Trophoblast cell (in vitro differentiated cells and primary cell): Measurements from ENCODE around the gene UPF3A.

Source experiments
- DNase-seq, 2 donors: peaks; one replicate each; pipeline ENCODE4 v3.0.0-alpha.2; 2016
- H2AFZ ChIP-seq: 2 replicates; pipeline ENCODE4 v1.6.1; 2013; ENCODE audit warnings: low read length, moderate library complexity, mild to moderate bottlenecking; ENCODE audit not compliant: insufficient read depth, poor library complexity
- H2AK5ac ChIP-seq: 2 replicates; pipeline ENCODE4 v1.6.1; 2013; ENCODE audit warnings: mild to moderate bottlenecking, low read length
- H2BK120ac ChIP-seq: 2 replicates; pipeline ENCODE4 v1.6.1; 2013; ENCODE audit warnings: low read length, mild to moderate bottlenecking, moderate library complexity; ENCODE audit not compliant: insufficient read depth, poor library complexity
- H2BK12ac ChIP-seq: 2 replicates; pipeline ENCODE4 v1.6.1; 2013; ENCODE audit warnings: mild to moderate bottlenecking, low read length, moderate library complexity
- H2BK5ac ChIP-seq: 2 replicates; pipeline ENCODE4 v1.6.1; 2013; ENCODE audit warnings: low read length, low read depth, moderate library complexity, mild to moderate bottlenecking; ENCODE audit not compliant: poor library complexity
- H3K14ac ChIP-seq: 2 replicates; pipeline ENCODE4 v1.6.1; 2013; ENCODE audit warnings: mild to moderate bottlenecking, low read length
- H3K18ac ChIP-seq: 2 replicates; pipeline ENCODE4 v1.6.1; 2013; ENCODE audit warnings: mild to moderate bottlenecking, low read length
- H3K23ac ChIP-seq: 2 replicates; pipeline ENCODE4 v1.6.1; 2013; ENCODE audit warnings: low read length
- H3K27ac ChIP-seq: 2 replicates; pipeline ENCODE4 v1.5.1; 2013; ENCODE audit warnings: low read depth, mild to moderate bottlenecking, inconsistent platforms, low read length, moderate library complexity
- H3K27me3 ChIP-seq: 2 replicates; pipeline ENCODE4 v1.6.1; 2013; ENCODE audit warnings: inconsistent platforms, mild to moderate bottlenecking, low read length, moderate library complexity; ENCODE audit not compliant: insufficient read depth
- H3K36me3 ChIP-seq, 2 experiments: 1 replicate in 1 of 2; 2 replicates in 1 of 2; pipeline ENCODE4 v1.6.1; 2013; ENCODE audit warnings: low read length in 2 of 2, mild to moderate bottlenecking in 2 of 2, moderate library complexity in 1 of 2; ENCODE audit not compliant: insufficient read depth in 2 of 2, control insufficient read depth in 1 of 2
- H3K4ac ChIP-seq: 2 replicates; pipeline ENCODE4 v1.6.1; 2013; ENCODE audit warnings: low read depth, mild to moderate bottlenecking, low read length, moderate library complexity
- H3K4me1 ChIP-seq, 2 experiments: 1 replicate in 1 of 2; 2 replicates in 1 of 2; pipeline ENCODE4 v1.6.1; 2013; ENCODE audit warnings: low read length in 2 of 2, mild to moderate bottlenecking in 2 of 2, moderate library complexity in 1 of 2; ENCODE audit not compliant: insufficient read depth in 2 of 2, control insufficient read depth in 1 of 2
- H3K4me2 ChIP-seq: 2 replicates; pipeline ENCODE4 v1.6.1; 2013; ENCODE audit warnings: inconsistent platforms, mild to moderate bottlenecking, low read length, moderate library complexity
- H3K4me3 ChIP-seq: 2 replicates; pipeline ENCODE4 v1.5.1; 2013; ENCODE audit warnings: mild to moderate bottlenecking, low read depth, low read length, inconsistent platforms
- H3K79me1 ChIP-seq: one replicate; pipeline ENCODE4 v1.6.1; 2013; ENCODE audit warnings: low read length
- H3K79me2 ChIP-seq: 2 replicates; pipeline ENCODE4 v1.6.1; 2013; ENCODE audit warnings: low read length, mild to moderate bottlenecking; ENCODE audit not compliant: control insufficient read depth, insufficient read depth, poor library complexity
- H3K9ac ChIP-seq: 2 replicates; pipeline ENCODE4 v1.6.1; 2013; ENCODE audit warnings: mild to moderate bottlenecking, low read length
- H3K9me3 ChIP-seq: 2 replicates; pipeline ENCODE4 v1.6.1; 2013; ENCODE audit warnings: low read depth, mild to moderate bottlenecking, control low read depth, inconsistent platforms, low read length; ENCODE audit not compliant: insufficient read depth
- H4K12ac ChIP-seq: 2 replicates; pipeline ENCODE4 v1.6.1; 2013; ENCODE audit warnings: low read depth, mild to moderate bottlenecking, low read length, moderate library complexity
- H4K8ac ChIP-seq: 2 replicates; pipeline ENCODE4 v1.6.1; 2013; ENCODE audit warnings: low read depth, mild to moderate bottlenecking, low read length, moderate library complexity
- H4K91ac ChIP-seq: one replicate; pipeline ENCODE4 v1.6.1; 2013; ENCODE audit warnings: low read depth, mild to moderate bottlenecking, low read length, moderate library complexity
- whole genome bisulfite sequencing: extraction: QIAGEN DNeasy Blood & Tissue Kit; methylation state at CpG from one replicate; pipeline ENCODE4 v1.1.7; 2013; ENCODE audit warnings: missing lambda C conversion rate; ENCODE audit not compliant: insufficient read length, insufficient coverage; ENCODE audit errors: extremely low coverage; 5-methylcytosine and 5-hydroxymethylcytosine counted together

UPF3A gene

GRCh38 chr13:114296448-114296847, 15.0 kb downstream of the UPF3A start:
- Histone ChIP-seq H3K79me2 (no peaks in the 10 kb centered on the region), H2AK5ac (no peak overlapping the region), H3K27me3 (no peaks in the 10 kb centered on the region), H3K4me1 (no peaks in the 10 kb centered on the region), H3K23ac (no peak overlapping the region), H4K8ac (no peak overlapping the region), H3K14ac (no peak overlapping the region), H3K18ac (no peak overlapping the region), H3K36me3 (peaks cover 37 to 49% of the 10 kb centered on the region in 2 experiments), H2AFZ (no peak overlapping the region), H2BK5ac (no peak overlapping the region), H4K91ac (no peak overlapping the region), H3K4ac (no peak overlapping the region), H3K9me3 (no peaks in the 10 kb centered on the region), H3K79me1 (no peaks in the 10 kb centered on the region), H3K4me3 (no peak overlapping the region), H2BK12ac (no peak overlapping the region), H2BK120ac (no peak overlapping the region), H3K27ac (no peak overlapping the region), H3K9ac (no peak overlapping the region), H3K4me2 (no peak overlapping the region), H4K12ac (no peak overlapping the region)
- DNase-seq: no peak
- no CpG with 5 or more reads among the region's 10 CpGs for WGBS

GRCh38 chr13:114296902-114297301, 15.5 kb downstream of the UPF3A start:
- Histone ChIP-seq H3K79me2 (no peaks in the 10 kb centered on the region), H3K4ac (no peak overlapping the region), H3K4me2 (no peak overlapping the region), H3K14ac (no peak overlapping the region), H2BK12ac (no peak overlapping the region), H3K18ac (no peak overlapping the region), H4K91ac (no peak overlapping the region), H3K9ac (no peak overlapping the region), H3K79me1 (no peaks in the 10 kb centered on the region), H4K8ac (no peak overlapping the region), H2AK5ac (no peak overlapping the region), H3K9me3 (no peaks in the 10 kb centered on the region), H3K27me3 (no peaks in the 10 kb centered on the region), H2BK120ac (no peak overlapping the region), H3K27ac (no peak overlapping the region), H2AFZ (no peak overlapping the region), H3K4me3 (no peak overlapping the region), H3K4me1 (no peaks in the 10 kb centered on the region), H3K36me3 (peaks cover 39 to 51% of the 10 kb centered on the region in 2 experiments), H4K12ac (no peak overlapping the region), H2BK5ac (no peak overlapping the region), H3K23ac (no peak overlapping the region)
- no CpG with 5 or more reads among the region's 5 CpGs for WGBS
- no peak for DNase-seq

- peaks cover 3% of the 10 kb centered on the region for H3K9me3 ChIP-seq
- H3K4me2 ChIP-seq: no peak overlapping the region
- no peak overlapping the region for H3K4me3 ChIP-seq
- H2AFZ ChIP-seq: no peak overlapping the region
- no peak overlapping the region for H3K9ac ChIP-seq
- no peaks in the 10 kb centered on the region for H3K79me2 ChIP-seq
- peaks cover 43 to 57% of the 10 kb centered on the region in 2 experiments for H3K36me3 ChIP-seq
- H2BK120ac ChIP-seq: no peak overlapping the region
- H3K27ac ChIP-seq: no peak overlapping the region
- no peak overlapping the region for H4K12ac ChIP-seq
- no peak overlapping the region for H4K8ac ChIP-seq
- H4K91ac ChIP-seq: no peak overlapping the region
- no peak overlapping the region for H2AK5ac ChIP-seq
- H3K23ac ChIP-seq: no peak overlapping the region
- no peak overlapping the region for H3K4ac ChIP-seq
- no peak overlapping the region for H2BK12ac ChIP-seq
- H3K18ac ChIP-seq: no peak overlapping the region
- no CpG with 5 or more reads among the region's 12 CpGs for WGBS
- H3K27me3 ChIP-seq: no peaks in the 10 kb centered on the region
- no peaks in the 10 kb centered on the region for H3K4me1 ChIP-seq
- no peak for DNase-seq
- no peaks in the 10 kb centered on the region for H3K79me1 ChIP-seq
- no peak overlapping the region for H2BK5ac ChIP-seq
- no peak overlapping the region for H3K14ac ChIP-seq
Measured at GRCh38 chr13:114298866-114299265, 17.5 kb downstream of the UPF3A start.

- no peak overlapping the region for H3K4ac ChIP-seq
- no peak overlapping the region for H4K8ac ChIP-seq
- no peak overlapping the region for H3K23ac ChIP-seq
- no peaks in the 10 kb centered on the region for H3K79me1 ChIP-seq
- no peaks in the 10 kb centered on the region for H3K27me3 ChIP-seq
- H3K4me1 ChIP-seq: no peaks in the 10 kb centered on the region
- no peak overlapping the region for H2BK120ac ChIP-seq
- no peak overlapping the region for H3K14ac ChIP-seq
- H2BK12ac ChIP-seq: no peak overlapping the region
- H2BK5ac ChIP-seq: no peak overlapping the region
- H2AK5ac ChIP-seq: no peak overlapping the region
- no peak overlapping the region for H3K27ac ChIP-seq
- no peak overlapping the region for H4K12ac ChIP-seq
- no CpG with 5 or more reads among the region's 12 CpGs for WGBS
- H4K91ac ChIP-seq: no peak overlapping the region
- no peak overlapping the region for H3K18ac ChIP-seq
- no peak for DNase-seq
- H3K36me3 ChIP-seq: peaks cover 48 to 63% of the 10 kb centered on the region in 2 experiments
- H3K79me2 ChIP-seq: no peaks in the 10 kb centered on the region
- no peak overlapping the region for H3K9ac ChIP-seq
- no peak overlapping the region for H3K4me2 ChIP-seq
- peaks cover 3% of the 10 kb centered on the region for H3K9me3 ChIP-seq
- no peak overlapping the region for H3K4me3 ChIP-seq
- H2AFZ ChIP-seq: no peak overlapping the region
Measured at GRCh38 chr13:114299604-114300305, 18.4 kb downstream of the UPF3A start.
